Neural cell (in vitro differentiated cells): Measurements from ENCODE around the gene EP400. TPM values are rescaled to one million over a fixed set of nuclear protein-coding genes. Genes with fewer than 3 reads are reported as not detected.

Source experiments
- H2AFZ ChIP-seq: fragments of 200-600, 300-800 bp; sonication (generic), shearing (Covaris generic); 2 replicates; pipeline ENCODE4 v1.6.0; 2014; ENCODE audit warnings: low read depth, mild to moderate bottlenecking, antibody characterized with exemption, low read length, moderate library complexity
- H3F3A ChIP-seq: fragments of 200-600 bp; shearing (Covaris generic); 2 replicates; pipeline ENCODE4 v1.6.1; 2016; ENCODE audit warnings: mild to moderate bottlenecking, moderate library complexity, mixed read lengths, antibody characterized with exemption, low read length; ENCODE audit not compliant: insufficient read depth, poor library complexity, severe bottlenecking
- H3K27ac ChIP-seq: fragments of 200-600, 300-800 bp; sonication (generic), shearing (Covaris generic); 2 replicates; pipeline ENCODE4 v1.5.1; 2014; ENCODE audit warnings: mild to moderate bottlenecking, low read length, moderate library complexity
- H3K27me3 ChIP-seq: fragments of 300-800, 200-600 bp; sonication (generic), shearing (Covaris generic); 2 replicates; pipeline ENCODE4 v1.6.0; 2014; ENCODE audit warnings: mild to moderate bottlenecking, low read depth, low read length, moderate library complexity; ENCODE audit not compliant: insufficient read depth
- H3K36me3 ChIP-seq: fragments of 300-800, 200-600 bp; sonication (generic), shearing (Covaris generic); 2 replicates; pipeline ENCODE4 v1.5.1; 2014; ENCODE audit warnings: mild to moderate bottlenecking, antibody characterized with exemption, low read length, moderate library complexity; ENCODE audit not compliant: insufficient read depth
- H3K4me2 ChIP-seq: fragments of 300-800, 200-600 bp; sonication (generic), shearing (Covaris generic); 2 replicates; pipeline ENCODE4 v1.6.0; 2014; ENCODE audit warnings: mild to moderate bottlenecking, low read length
- H3K4me3 ChIP-seq: fragments of 300-800, 200-600 bp; sonication (generic), shearing (Covaris generic); 2 replicates; pipeline ENCODE4 v1.5.1; 2014; ENCODE audit warnings: mild to moderate bottlenecking, low read length, moderate library complexity
- H3K79me2 ChIP-seq: fragments of 200-600 bp; shearing (Covaris generic); replicated peaks from 2 replicates; pipeline ENCODE4 v1.6.0; 2014; ENCODE audit warnings: mild to moderate bottlenecking, low read length, moderate library complexity; ENCODE audit not compliant: insufficient read depth
- H3K9ac ChIP-seq: fragments of 300-800, 200-600 bp; sonication (generic), shearing (Covaris generic); 2 replicates; pipeline ENCODE4 v1.6.1; 2016; ENCODE audit warnings: mild to moderate bottlenecking, low read length, mixed read lengths
- H3K9me2 ChIP-seq: fragments of 200-600 bp; shearing (Covaris generic); 2 replicates; pipeline ENCODE4 v1.6.1; 2016; ENCODE audit warnings: mild to moderate bottlenecking, low read length, mixed read lengths; ENCODE audit not compliant: insufficient read depth
- H3K9me3 ChIP-seq: fragments of 200-600, 300-800 bp; sonication (generic), shearing (Covaris generic); 2 replicates; pipeline ENCODE4 v1.6.1; 2016; ENCODE audit warnings: mild to moderate bottlenecking, mixed run types, low read length, moderate library complexity, mixed read lengths
- H4K20me1 ChIP-seq: fragments of 200-600 bp; shearing (Covaris generic); 2 replicates; pipeline ENCODE4 v1.6.1; 2016; ENCODE audit warnings: mild to moderate bottlenecking, mixed run types; ENCODE audit not compliant: insufficient read depth
- EP300 ChIP-seq: fragments of 450-650 bp; conservative IDR thresholded peaks from 2 replicates; pipeline ENCODE4 v1.6.1; 2014; ENCODE audit warnings: antibody characterized with exemption, mild to moderate bottlenecking, moderate library complexity; ENCODE audit not compliant: poor library complexity, severe bottlenecking
- EZH2 ChIP-seq: fragments of 200-600, 300-800 bp; shearing (Covaris generic), sonication (generic); IDR thresholded peaks from 2 replicates; pipeline ENCODE4 v1.6.1; 2014; ENCODE audit warnings: antibody characterized with exemption, low read length, borderline replicate concordance, mild to moderate bottlenecking; ENCODE audit not compliant: insufficient read depth, poor library complexity, severe bottlenecking
- MXI1 ChIP-seq: fragments of 450-650 bp; conservative IDR thresholded peaks from 2 replicates; pipeline ENCODE4 v1.6.1; 2014; ENCODE audit warnings: antibody characterized with exemption, mild to moderate bottlenecking; ENCODE audit not compliant: poor library complexity, severe bottlenecking
- POLR2AphosphoS5 ChIP-seq: IDR thresholded peaks from 2 replicates; pipeline ENCODE4 v1.6.1; 2012
- RAD21 ChIP-seq: fragments of 450-650 bp; conservative IDR thresholded peaks from 2 replicates; pipeline ENCODE4 v1.6.1; 2014; ENCODE audit warnings: antibody characterized with exemption, mild to moderate bottlenecking, moderate library complexity
- SMC3 ChIP-seq: fragments of 450-650 bp; conservative IDR thresholded peaks from 2 replicates; pipeline ENCODE4 v1.6.1; 2014; ENCODE audit warnings: antibody characterized with exemption, mild to moderate bottlenecking, moderate library complexity; ENCODE audit not compliant: poor library complexity
- TAF1 ChIP-seq: IDR thresholded peaks from 2 replicates; pipeline ENCODE4 v1.6.1; 2012; ENCODE audit warnings: low read depth
- polyA plus RNA-seq: library from polyadenylated mRNA; depleted of rRNA; stranded (reverse); fragments of >200 nt; gene quantifications from 2 replicates; pipeline ENCODE4 v1.2.3, GENCODE V29; 2014
- TF ChIP-seq, protein P1 (sequence below): fragments of 450-650 bp; IDR thresholded peaks from 2 replicates; pipeline ENCODE4 v1.5.1; 2014; ENCODE audit warnings: antibody characterized with exemption, mild to moderate bottlenecking, moderate library complexity; ENCODE audit not compliant: poor library complexity, severe bottlenecking
- TF ChIP-seq, protein P2 (sequence below): IDR thresholded peaks from 2 replicates; pipeline ENCODE4 v1.6.1; 2012; ENCODE audit warnings: borderline replicate concordance

EP400 gene
- polyA plus RNA-seq, 1 donor from 2014 or later: 19.4 TPM

DNA sequence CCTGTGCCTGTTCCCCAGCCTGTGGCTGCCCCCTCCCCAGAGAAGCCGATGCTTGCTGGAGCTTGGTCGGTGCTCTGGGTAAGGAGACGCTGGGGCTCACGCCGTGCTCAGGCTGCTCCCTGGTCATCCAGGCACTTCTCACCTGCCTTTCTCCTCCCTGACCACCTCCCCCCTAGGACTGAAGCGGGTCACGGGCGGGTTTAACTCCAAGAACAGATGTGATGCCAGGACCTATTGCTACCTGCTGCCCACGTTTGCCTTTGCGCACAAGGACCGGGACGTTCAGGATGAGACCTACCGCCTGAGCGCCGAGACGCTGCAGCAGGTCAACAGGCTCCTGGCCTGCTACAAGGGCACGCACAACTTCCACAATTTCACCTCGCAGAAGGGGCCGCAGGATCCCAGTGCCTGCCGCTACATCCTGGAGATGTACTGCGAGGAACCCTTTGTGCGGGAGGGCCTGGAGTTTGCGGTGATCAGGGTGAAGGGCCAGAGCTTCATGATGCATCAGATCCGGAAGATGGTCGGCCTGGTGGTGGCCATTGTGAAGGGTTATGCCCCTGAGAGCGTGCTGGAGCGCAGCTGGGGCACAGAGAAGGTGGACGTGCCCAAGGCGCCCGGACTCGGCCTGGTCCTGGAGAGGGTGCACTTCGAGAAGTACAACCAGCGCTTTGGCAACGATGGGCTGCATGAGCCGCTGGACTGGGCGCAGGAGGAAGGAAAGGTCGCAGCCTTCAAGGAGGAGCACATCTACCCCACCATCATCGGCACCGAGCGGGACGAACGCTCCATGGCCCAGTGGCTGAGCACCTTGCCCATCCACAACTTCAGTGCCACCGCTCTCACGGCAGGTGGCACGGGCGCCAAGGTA lies 8.4 kb upstream of the EP400 start:
- no peak overlapping the region for H3K4me2 ChIP-seq
- no peaks in the 10 kb centered on the region for H3K27me3 ChIP-seq
- H4K20me1 ChIP-seq: no peaks in the 10 kb centered on the region
- TF ChIP-seq TAF1 (no peak), RAD21 (no peak), EP300 (no peak), POLR2AphosphoS5 (no peak), EZH2 (no peak), SMC3 (no peak), MXI1 (no peak)
- TF ChIP-seq, protein P1, sequence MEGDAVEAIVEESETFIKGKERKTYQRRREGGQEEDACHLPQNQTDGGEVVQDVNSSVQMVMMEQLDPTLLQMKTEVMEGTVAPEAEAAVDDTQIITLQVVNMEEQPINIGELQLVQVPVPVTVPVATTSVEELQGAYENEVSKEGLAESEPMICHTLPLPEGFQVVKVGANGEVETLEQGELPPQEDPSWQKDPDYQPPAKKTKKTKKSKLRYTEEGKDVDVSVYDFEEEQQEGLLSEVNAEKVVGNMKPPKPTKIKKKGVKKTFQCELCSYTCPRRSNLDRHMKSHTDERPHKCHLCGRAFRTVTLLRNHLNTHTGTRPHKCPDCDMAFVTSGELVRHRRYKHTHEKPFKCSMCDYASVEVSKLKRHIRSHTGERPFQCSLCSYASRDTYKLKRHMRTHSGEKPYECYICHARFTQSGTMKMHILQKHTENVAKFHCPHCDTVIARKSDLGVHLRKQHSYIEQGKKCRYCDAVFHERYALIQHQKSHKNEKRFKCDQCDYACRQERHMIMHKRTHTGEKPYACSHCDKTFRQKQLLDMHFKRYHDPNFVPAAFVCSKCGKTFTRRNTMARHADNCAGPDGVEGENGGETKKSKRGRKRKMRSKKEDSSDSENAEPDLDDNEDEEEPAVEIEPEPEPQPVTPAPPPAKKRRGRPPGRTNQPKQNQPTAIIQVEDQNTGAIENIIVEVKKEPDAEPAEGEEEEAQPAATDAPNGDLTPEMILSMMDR: no peak
- TF ChIP-seq, protein P2, sequence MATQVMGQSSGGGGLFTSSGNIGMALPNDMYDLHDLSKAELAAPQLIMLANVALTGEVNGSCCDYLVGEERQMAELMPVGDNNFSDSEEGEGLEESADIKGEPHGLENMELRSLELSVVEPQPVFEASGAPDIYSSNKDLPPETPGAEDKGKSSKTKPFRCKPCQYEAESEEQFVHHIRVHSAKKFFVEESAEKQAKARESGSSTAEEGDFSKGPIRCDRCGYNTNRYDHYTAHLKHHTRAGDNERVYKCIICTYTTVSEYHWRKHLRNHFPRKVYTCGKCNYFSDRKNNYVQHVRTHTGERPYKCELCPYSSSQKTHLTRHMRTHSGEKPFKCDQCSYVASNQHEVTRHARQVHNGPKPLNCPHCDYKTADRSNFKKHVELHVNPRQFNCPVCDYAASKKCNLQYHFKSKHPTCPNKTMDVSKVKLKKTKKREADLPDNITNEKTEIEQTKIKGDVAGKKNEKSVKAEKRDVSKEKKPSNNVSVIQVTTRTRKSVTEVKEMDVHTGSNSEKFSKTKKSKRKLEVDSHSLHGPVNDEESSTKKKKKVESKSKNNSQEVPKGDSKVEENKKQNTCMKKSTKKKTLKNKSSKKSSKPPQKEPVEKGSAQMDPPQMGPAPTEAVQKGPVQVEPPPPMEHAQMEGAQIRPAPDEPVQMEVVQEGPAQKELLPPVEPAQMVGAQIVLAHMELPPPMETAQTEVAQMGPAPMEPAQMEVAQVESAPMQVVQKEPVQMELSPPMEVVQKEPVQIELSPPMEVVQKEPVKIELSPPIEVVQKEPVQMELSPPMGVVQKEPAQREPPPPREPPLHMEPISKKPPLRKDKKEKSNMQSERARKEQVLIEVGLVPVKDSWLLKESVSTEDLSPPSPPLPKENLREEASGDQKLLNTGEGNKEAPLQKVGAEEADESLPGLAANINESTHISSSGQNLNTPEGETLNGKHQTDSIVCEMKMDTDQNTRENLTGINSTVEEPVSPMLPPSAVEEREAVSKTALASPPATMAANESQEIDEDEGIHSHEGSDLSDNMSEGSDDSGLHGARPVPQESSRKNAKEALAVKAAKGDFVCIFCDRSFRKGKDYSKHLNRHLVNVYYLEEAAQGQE: no peak
- no peaks in the 10 kb centered on the region for H3F3A ChIP-seq
- no peak overlapping the region for H3K4me3 ChIP-seq
- no peak overlapping the region for H3K27ac ChIP-seq
- H3K36me3 ChIP-seq: no peaks in the 10 kb centered on the region
- H3K9me3 ChIP-seq: no peaks in the 10 kb centered on the region
- no peaks in the 10 kb centered on the region for H3K79me2 ChIP-seq
- H3K9ac ChIP-seq: no peak overlapping the region
- no peak overlapping the region for H2AFZ ChIP-seq
- H3K9me2 ChIP-seq: no peaks in the 10 kb centered on the region

DNA sequence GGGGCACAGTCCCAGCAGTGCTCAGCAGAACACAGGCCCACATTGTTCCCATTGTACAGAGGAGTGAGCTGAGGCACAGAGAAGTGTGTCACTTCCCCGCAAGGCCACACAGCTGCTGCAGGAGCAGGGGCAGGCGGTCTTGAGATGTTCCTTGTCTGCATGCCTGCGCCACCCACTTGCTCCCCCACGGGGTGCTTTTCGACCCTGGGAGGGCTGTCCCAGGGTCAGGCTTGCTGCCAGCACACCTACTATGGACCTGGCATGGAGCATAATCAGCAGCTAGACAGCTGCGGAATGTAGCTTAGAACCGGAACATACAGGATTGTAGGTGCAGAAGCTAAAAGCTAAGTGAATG lies 7.8 kb upstream of the EP400 start:
- Histone ChIP-seq H2AFZ (no peak overlapping the region), H4K20me1 (no peaks in the 10 kb centered on the region), H3K36me3 (no peaks in the 10 kb centered on the region), H3K27ac (no peak overlapping the region), H3K4me3 (no peak overlapping the region), H3K9ac (no peak overlapping the region), H3K9me2 (no peaks in the 10 kb centered on the region), H3K4me2 (no peak overlapping the region), H3F3A (no peaks in the 10 kb centered on the region), H3K79me2 (no peaks in the 10 kb centered on the region), H3K27me3 (no peaks in the 10 kb centered on the region), H3K9me3 (no peaks in the 10 kb centered on the region)
- TF ChIP-seq SMC3: no peak
- TF ChIP-seq EP300: no peak
- no peak for TF ChIP-seq EZH2
- no peak for TF ChIP-seq POLR2AphosphoS5
- TF ChIP-seq TAF1: no peak
- TF ChIP-seq MXI1: no peak
- TF ChIP-seq, protein P1: no peak
- TF ChIP-seq RAD21: no peak
- TF ChIP-seq, protein P2: no peak
